Esophagus squamous epithelium (tissue), 5 donors: ENCODE measurements around the gene MAP4K3. TPM values are rescaled to one million over a fixed set of nuclear protein-coding genes. Genes with fewer than 3 reads are reported as not detected.

ENCODE experiments used
- DNase-seq: peaks from one replicate; lab custom pipeline; 2025; lab: John Stamatoyannopoulos, UW
- H3K27ac ChIP-seq, 4 donors: fragments of 200-600 bp; sonication (generic); one replicate each; pipeline ENCODE4 v1.5.1; 2016 to 2019; ENCODE audit warnings: mild to moderate bottlenecking in 1 of 4
- H3K27me3 ChIP-seq, 4 donors: fragments of 200-600 bp; sonication (generic); 1 replicate in 3 of 4; 2 replicates in 1 of 4; pipeline versions ENCODE4 v1.5.1 to v1.6.0; 2017 to 2021; ENCODE audit warnings: antibody characterized with exemption in 1 of 4
- H3K36me3 ChIP-seq, 3 donors: fragments of 200-600 bp; sonication (generic); one replicate each; pipeline ENCODE4 v1.5.1; 2016 to 2019
- H3K4me1 ChIP-seq, 3 donors: fragments of 200-600 bp; sonication (generic); one replicate each; pipeline ENCODE4 v1.5.1; 2017 to 2019
- H3K4me3 ChIP-seq, 4 donors: fragments of 200-600 bp; sonication (generic); 1 replicate in 3 of 4; 2 replicates in 1 of 4; pipeline ENCODE4 v1.5.1; 2016 to 2019; ENCODE audit warnings: mild to moderate bottlenecking in 2 of 4, moderate library complexity in 1 of 4
- H3K9me3 ChIP-seq, 3 donors: fragments of 200-600 bp; sonication (generic); one replicate each; pipeline ENCODE4 v1.5.1; 2016 to 2019
- CTCF ChIP-seq, 6 experiments: fragments of 450-650 bp in 4 of 6; fragments of 200-600 bp in 2 of 6; sonication (generic) in 2 of 6; IDR thresholded peaks; one replicate each; pipeline ENCODE4 v1.5.1; 2016 to 2019; ENCODE audit warnings: antibody characterized with exemption in 6 of 6, mild to moderate bottlenecking in 4 of 6, moderate library complexity in 4 of 6
- POLR2A ChIP-seq, 4 donors: fragments of 450-650 bp; IDR thresholded peaks; one replicate each; pipeline ENCODE4 v1.6.1; 2017; ENCODE audit warnings: antibody characterized with exemption in 4 of 4, mild to moderate bottlenecking in 4 of 4, moderate library complexity in 3 of 4
- WGBS, 2 donors: methylation state at CpG; one replicate each; pipeline ENCODE4 v1.1.5; 2018; 5-methylcytosine and 5-hydroxymethylcytosine counted together
- intact Hi-C: fragments of 100-400 bp; cut with DNase I; formaldehyde crosslinking; loops from one replicate; pipeline ENCODE4 v1.15.0; 2022
- total RNA-seq, 4 donors: library from RNA; depleted of rRNA; stranded (reverse); fragments of >200 nt; gene quantifications; one replicate each; pipeline ENCODE4 v1.1.0, GENCODE V29; 2016
- donor health status: DM: yes; HTN: yes; CAD: no.

MAP4K3 gene
- total RNA-seq, 4 donors from 2014 or later = 12.6 to 35.1 (median 15.8) TPM

DNA sequence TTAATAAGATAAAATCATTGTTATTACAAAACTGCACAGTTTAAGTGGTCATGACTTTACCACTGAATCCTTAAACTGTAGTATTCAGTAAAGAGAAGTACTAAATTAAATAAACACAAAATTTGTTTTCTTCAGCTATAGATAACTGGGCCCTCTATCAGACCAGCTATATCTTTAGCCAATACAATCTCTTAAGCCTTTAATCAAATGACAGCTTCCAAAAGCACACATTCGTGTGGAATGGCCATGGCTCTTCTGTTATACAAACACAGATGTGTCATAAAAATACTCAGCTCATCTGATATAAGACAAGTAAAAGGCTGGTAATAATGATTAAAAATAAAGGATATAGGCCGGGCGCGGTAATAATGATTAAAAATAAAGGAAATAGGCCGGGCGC, 135.7 kb downstream of the MAP4K3 start:
- WGBS, 2 donors = 88 to 91% methylated on average over 6 of the region's 6 CpGs
- Histone ChIP-seq H3K36me3 (peaks cover 0 to 23% (median 0%) of the 10 kb centered on the region in 3 donors), H3K27ac (no peak overlapping the region), H3K27me3 (no peaks in the 10 kb centered on the region), H3K4me3 (no peak overlapping the region), H3K4me1 (no peaks in the 10 kb centered on the region), H3K9me3 (no peaks in the 10 kb centered on the region)
- TF ChIP-seq POLR2A (IDR thresholded peaks at IDR 0.05) (no peak), CTCF (IDR thresholded peaks at IDR 0.05) (no peak)
- intact Hi-C loops = no loop called here
- DNase-seq = no peak

DNA sequence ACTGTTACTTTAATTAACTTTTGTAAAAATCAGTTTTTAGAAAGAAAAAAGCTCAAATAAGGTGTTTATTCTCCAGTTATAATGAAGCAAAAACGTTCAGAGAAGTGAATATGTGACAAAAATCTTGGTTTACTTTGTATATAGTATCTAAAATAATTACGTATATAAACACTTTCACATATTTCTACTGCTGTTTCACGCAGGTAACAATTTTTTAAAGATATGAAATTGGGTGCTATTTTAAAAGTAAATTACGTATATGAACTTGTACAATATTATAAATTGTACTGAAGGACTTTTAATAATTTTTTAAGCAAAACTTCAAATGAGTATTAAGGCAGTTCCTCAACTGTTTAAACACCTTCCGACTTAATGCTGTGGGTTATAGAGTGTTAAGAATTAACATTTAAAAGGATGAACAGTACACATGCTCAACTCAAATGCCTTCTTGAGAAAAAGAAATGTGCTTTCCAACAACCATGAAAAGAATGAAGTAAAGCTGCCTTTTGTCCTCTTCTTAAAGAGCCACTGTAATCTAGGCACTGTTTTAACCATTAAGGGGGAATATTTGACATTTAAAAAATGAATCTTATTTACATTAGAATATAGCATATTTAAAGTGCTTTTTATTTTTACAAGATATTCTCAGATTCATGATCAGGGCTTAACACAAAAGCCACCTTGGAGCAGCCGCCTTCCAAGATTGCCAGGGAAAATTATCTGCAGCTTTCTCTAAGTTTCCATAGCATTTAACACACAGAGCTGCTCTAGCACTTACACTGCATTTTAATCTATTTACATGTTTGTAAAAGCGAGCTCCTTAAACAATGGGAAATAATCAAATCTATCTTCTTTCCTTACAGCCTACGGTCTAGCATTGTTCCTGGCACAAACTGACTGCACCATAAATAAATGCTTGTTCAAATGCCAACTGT, 136.8 kb downstream of the MAP4K3 start:
- TF ChIP-seq CTCF (IDR thresholded peaks at IDR 0.05) (no peak), POLR2A (IDR thresholded peaks at IDR 0.05) (no peak)
- H3K36me3 ChIP-seq = peaks cover 0 to 23% (median 0%) of the 10 kb centered on the region in 3 donors
- no peak for DNase-seq
- no peaks in the 10 kb centered on the region for H3K27me3 ChIP-seq
- 84% methylated on average over 8 of the region's 8 CpGs for WGBS, 2 donors
- H3K4me1 ChIP-seq = no peaks in the 10 kb centered on the region
- no peak overlapping the region for H3K4me3 ChIP-seq
- intact Hi-C loops = no loop called here
- H3K27ac ChIP-seq = no peak overlapping the region
- no peaks in the 10 kb centered on the region for H3K9me3 ChIP-seq

- WGBS, 2 donors = 92 to 95% methylated on average over 6 of the region's 6 CpGs
- intact Hi-C loops = no loop called here
- H3K36me3 ChIP-seq = peaks cover 0 to 81% (median 6%) of the 10 kb centered on the region in 3 donors
These were observed 146.7 kb downstream of the MAP4K3 start for GRCh38 chr2:39290433-39290832.

GRCh38 chr2:39289609-39290008, 147.5 kb downstream of the MAP4K3 start:
- no peak overlapping the region for H3K27ac ChIP-seq
- intact Hi-C loops = no loop called here
- no peaks in the 10 kb centered on the region for H3K4me1 ChIP-seq
- TF ChIP-seq CTCF (IDR thresholded peaks at IDR 0.05) (no peak), POLR2A (IDR thresholded peaks at IDR 0.05) (no peak)
- H3K36me3 ChIP-seq = peaks cover 0 to 89% (median 6%) of the 10 kb centered on the region in 3 donors
- DNase-seq = no peak
- no peaks in the 10 kb centered on the region for H3K9me3 ChIP-seq
- H3K4me3 ChIP-seq = no peak overlapping the region
- no peaks in the 10 kb centered on the region for H3K27me3 ChIP-seq

More at GRCh38 chr2:39290433-39290832, 146.7 kb downstream of the MAP4K3 start:
- TF ChIP-seq POLR2A (IDR thresholded peaks at IDR 0.05) (no peak), CTCF (IDR thresholded peaks at IDR 0.05) (no peak)
- no peak for DNase-seq
- H3K27ac ChIP-seq = no peak overlapping the region
- H3K9me3 ChIP-seq = no peaks in the 10 kb centered on the region
- no peaks in the 10 kb centered on the region for H3K27me3 ChIP-seq
- no peaks in the 10 kb centered on the region for H3K4me1 ChIP-seq
- H3K4me3 ChIP-seq = no peak overlapping the region

DNA sequence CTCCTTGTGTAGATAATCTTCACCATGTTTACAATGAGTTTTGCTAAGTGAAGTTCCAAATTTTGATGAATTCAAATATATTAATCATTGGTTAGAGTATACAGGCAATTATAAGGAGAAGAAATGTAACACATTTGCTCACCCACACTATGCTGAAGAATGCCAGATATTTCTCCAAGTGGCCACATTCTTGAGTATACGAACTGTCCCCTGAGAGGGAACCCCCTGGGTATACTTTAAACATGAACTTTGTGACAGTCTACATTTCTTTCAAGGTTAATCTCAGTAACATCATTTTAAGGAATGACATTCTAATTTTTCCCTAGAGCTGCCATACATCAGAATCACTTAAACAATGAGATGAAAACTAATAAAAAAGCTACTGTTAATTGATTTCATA, 153.5 kb downstream of the MAP4K3 start:
- intact Hi-C loops = no loop called here
- 88 to 94% methylated on average over 1 of the region's 1 CpG for WGBS, 2 donors
- TF ChIP-seq CTCF (IDR thresholded peaks at IDR 0.05) (no peak), POLR2A (IDR thresholded peaks at IDR 0.05) (no peak)
- H3K9me3 ChIP-seq = no peaks in the 10 kb centered on the region
- peaks cover 0 to 86% (median 11%) of the 10 kb centered on the region in 3 donors for H3K36me3 ChIP-seq
- no peak overlapping the region for H3K27ac ChIP-seq
- no peak overlapping the region for H3K4me3 ChIP-seq
- no peak for DNase-seq
- H3K27me3 ChIP-seq = no peaks in the 10 kb centered on the region
- H3K4me1 ChIP-seq = no peaks in the 10 kb centered on the region
